Sigmoid colon (tissue), 4 donors: Measurements from ENCODE around the gene NKX1-2.

Source experiments
- EP300 ChIP-seq, 4 donors: sonication (generic); formaldehyde crosslinking; IDR thresholded peaks; one replicate each; pipeline ENCODE4 v1.6.1; 2017; ENCODE audit warnings: antibody characterized with exemption in 4 of 4
- POLR2A ChIP-seq, 2 donors: fragments of 450-650 bp; IDR thresholded peaks; one replicate each; pipeline ENCODE4 v1.6.1; 2016; ENCODE audit warnings: antibody characterized with exemption in 2 of 2, mild to moderate bottlenecking in 2 of 2, moderate library complexity in 2 of 2
- TF ChIP-seq, protein P1 (sequence below), 4 experiments: fragments of 450-650 bp in 3 of 4; fragments of 200-600 bp in 1 of 4; IDR thresholded peaks; one replicate each; pipeline ENCODE4 v1.5.1; 2016 to 2019; ENCODE audit warnings: antibody characterized with exemption in 4 of 4, mild to moderate bottlenecking in 3 of 4, moderate library complexity in 2 of 4

DNA sequence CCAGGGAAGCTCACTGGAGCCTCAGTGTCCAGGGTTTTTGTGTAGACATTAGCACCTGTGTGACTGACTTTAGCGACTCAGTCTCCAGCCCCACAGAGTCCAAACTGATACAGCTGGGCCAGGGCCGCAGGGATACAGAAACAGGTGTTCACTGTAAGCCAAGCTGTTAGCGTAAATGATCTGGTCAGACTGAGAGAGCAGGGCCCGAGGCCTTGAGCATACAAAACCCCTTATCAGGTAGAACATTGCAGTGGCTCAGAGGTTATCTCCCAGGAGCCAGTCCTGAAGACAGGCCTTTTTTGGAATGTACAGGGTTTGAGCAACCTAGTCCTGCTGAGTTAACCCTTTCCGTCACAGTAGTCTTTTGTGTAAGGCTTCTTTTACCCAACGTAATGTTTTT is 36.8 kb upstream of the NKX1-2 start:
- no peak for TF ChIP-seq POLR2A (IDR thresholded peaks at IDR 0.05)
- TF ChIP-seq, protein P1, sequence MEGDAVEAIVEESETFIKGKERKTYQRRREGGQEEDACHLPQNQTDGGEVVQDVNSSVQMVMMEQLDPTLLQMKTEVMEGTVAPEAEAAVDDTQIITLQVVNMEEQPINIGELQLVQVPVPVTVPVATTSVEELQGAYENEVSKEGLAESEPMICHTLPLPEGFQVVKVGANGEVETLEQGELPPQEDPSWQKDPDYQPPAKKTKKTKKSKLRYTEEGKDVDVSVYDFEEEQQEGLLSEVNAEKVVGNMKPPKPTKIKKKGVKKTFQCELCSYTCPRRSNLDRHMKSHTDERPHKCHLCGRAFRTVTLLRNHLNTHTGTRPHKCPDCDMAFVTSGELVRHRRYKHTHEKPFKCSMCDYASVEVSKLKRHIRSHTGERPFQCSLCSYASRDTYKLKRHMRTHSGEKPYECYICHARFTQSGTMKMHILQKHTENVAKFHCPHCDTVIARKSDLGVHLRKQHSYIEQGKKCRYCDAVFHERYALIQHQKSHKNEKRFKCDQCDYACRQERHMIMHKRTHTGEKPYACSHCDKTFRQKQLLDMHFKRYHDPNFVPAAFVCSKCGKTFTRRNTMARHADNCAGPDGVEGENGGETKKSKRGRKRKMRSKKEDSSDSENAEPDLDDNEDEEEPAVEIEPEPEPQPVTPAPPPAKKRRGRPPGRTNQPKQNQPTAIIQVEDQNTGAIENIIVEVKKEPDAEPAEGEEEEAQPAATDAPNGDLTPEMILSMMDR (IDR thresholded peaks at IDR 0.05) = no peak
- TF ChIP-seq EP300 (IDR thresholded peaks at IDR 0.05) = no peak
